Heart left ventricle (tissue), 13 donors: ENCODE measurements around the gene IGHMBP2.

Experiments
- POLR2A ChIP-seq, 2 donors: fragments of 450-650 bp; IDR thresholded peaks; one replicate each; pipeline ENCODE4 v1.6.1; 2017; ENCODE audit warnings: antibody characterized with exemption in 2 of 2, mild to moderate bottlenecking in 2 of 2, moderate library complexity in 2 of 2
- TF ChIP-seq, protein P1 (sequence below), 12 donors: fragments of 200-600 bp; sonication (generic) in 4 of 12; IDR thresholded peaks; one replicate each; pipeline versions ENCODE4 v1.5.0 to v1.8.0; 2018 to 2022; ENCODE audit warnings: antibody characterized with exemption in 12 of 12, mild to moderate bottlenecking in 5 of 12
- donor health status: ischemic (EF 13 %, LVEDD 7.1; RV severe dilation, severe dysfunction).
- donor health status: DM: no; HTN: yes; CAD: no.
- donor health status: DM: no; HTN: no; CAD: no.
- donor health status: ischemic (EF 25% LVEDD 6.9; RV normal size, moderate dysfunction).
- donor health status: ischemic (EF 25% LVEDD 5.7; RV mildly dilated, moderate dysfunction).
- donor health status: ischemic (EF 35%, LVEDD 5.7; RV mildly dilated, moderate dysfunction).
- donor health status: nonischemic (EF 11% LVEDD 7.7; RV severe dilation, severe dysfunction).
- donor health status: DM: yes; HTN: yes; CAD: no.
- donor health status: PGD.
- donor health status: ischemic (EF 29% LVEDD 5.4; RV normal size, mild dysfunction).
- donor health status: nonischemic (EF 23%, LVEDD 6.1; RV moderate dilation, normal function).

DNA sequence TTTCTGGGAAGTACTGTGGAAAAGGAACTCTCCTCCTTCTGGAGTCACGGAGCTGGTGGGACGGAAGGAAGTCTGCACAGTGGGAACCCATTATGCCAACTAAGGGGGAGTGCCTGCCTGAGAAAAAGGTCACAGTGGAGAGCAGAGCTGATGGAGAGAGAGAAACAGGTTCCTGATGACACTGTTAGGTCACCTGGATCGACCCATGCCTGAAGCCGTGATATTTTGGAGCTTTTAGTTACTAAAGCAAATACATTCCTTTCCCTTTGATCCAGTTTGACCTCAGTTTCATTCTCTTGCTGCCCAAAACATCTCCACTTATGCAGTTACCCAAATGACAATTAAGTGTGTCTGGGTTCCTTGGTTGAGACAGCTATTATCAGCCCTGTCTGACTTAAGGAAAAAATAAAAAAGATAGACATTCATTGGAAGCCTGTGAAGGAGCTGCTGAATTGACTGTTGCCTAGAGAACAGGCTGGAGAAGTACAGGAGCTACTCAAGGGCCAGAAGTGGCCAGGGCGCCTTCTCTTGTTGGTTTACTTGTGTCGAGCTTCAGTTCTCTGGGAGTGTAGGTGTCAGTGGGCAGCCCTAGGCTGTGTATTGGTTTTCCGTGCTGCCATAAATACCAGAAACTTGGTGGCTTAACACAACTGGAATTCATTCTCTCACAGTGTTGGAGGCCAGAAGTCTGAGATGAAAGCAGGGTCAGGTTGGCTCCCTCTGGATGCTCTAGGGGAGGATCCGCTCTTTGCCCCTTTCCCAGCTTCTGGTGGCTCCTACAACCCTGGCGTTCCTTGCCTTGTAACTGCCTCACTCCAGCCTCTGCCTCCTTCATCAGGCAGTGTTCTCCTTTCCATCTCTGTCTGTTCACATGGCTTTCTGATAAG, 63.4 kb downstream of the IGHMBP2 start:
- TF ChIP-seq, protein P1, sequence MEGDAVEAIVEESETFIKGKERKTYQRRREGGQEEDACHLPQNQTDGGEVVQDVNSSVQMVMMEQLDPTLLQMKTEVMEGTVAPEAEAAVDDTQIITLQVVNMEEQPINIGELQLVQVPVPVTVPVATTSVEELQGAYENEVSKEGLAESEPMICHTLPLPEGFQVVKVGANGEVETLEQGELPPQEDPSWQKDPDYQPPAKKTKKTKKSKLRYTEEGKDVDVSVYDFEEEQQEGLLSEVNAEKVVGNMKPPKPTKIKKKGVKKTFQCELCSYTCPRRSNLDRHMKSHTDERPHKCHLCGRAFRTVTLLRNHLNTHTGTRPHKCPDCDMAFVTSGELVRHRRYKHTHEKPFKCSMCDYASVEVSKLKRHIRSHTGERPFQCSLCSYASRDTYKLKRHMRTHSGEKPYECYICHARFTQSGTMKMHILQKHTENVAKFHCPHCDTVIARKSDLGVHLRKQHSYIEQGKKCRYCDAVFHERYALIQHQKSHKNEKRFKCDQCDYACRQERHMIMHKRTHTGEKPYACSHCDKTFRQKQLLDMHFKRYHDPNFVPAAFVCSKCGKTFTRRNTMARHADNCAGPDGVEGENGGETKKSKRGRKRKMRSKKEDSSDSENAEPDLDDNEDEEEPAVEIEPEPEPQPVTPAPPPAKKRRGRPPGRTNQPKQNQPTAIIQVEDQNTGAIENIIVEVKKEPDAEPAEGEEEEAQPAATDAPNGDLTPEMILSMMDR (IDR thresholded peaks at IDR 0.05): no peak
- no peak for TF ChIP-seq POLR2A (IDR thresholded peaks at IDR 0.05)
